Uterus (tissue), 4 donors: ENCODE data around the gene NEGR1. TPM values are rescaled to one million over a fixed set of nuclear protein-coding genes. Genes with fewer than 3 reads are reported as not detected.

Source experiments
- DNase-seq, 2 donors: peaks; one replicate each; pipeline ENCODE4 v3.0.0-alpha.2; 2019 to 2020
- H3K27ac ChIP-seq, 2 donors: fragments of 200-600 bp; sonication (generic); 1 replicate in 1 of 2; 2 replicates in 1 of 2; pipeline ENCODE4 v1.5.1; 2016 to 2018
- H3K27me3 ChIP-seq, 2 donors: fragments of 200-600 bp; sonication (generic); one replicate each; pipeline ENCODE4 v1.5.1; 2018 to 2019; ENCODE audit warnings: control low read depth in 1 of 2
- H3K36me3 ChIP-seq, 2 donors: fragments of 200-600 bp; sonication (generic); one replicate each; pipeline ENCODE4 v1.5.1; 2019; ENCODE audit warnings: control low read depth in 1 of 2
- H3K4me1 ChIP-seq, 2 donors: fragments of 200-600 bp; sonication (generic); one replicate each; pipeline ENCODE4 v1.5.1; 2018 to 2019; ENCODE audit warnings: control low read depth in 1 of 2
- H3K4me3 ChIP-seq, 2 donors: fragments of 200-600 bp; sonication (generic); 1 replicate in 1 of 2; 2 replicates in 1 of 2; pipeline ENCODE4 v1.5.1; 2018 to 2019; ENCODE audit warnings: mild to moderate bottlenecking in 1 of 2
- H3K9me3 ChIP-seq, 2 donors: fragments of 200-600 bp; sonication (generic); one replicate each; pipeline ENCODE4 v1.5.1; 2019; ENCODE audit warnings: control low read depth in 1 of 2
- CTCF ChIP-seq, 4 experiments: fragments of 200-600 bp in 2 of 4; fragments of 450-650 bp in 2 of 4; sonication (generic) in 2 of 4; IDR thresholded peaks; one replicate each; pipeline ENCODE4 v1.5.1; 2016 to 2019; ENCODE audit warnings: antibody characterized with exemption in 4 of 4, mild to moderate bottlenecking in 2 of 4, moderate library complexity in 1 of 4
- POLR2A ChIP-seq, 2 donors: fragments of 450-650 bp; IDR thresholded peaks; one replicate each; pipeline ENCODE4 v1.6.1; 2016; ENCODE audit warnings: antibody characterized with exemption in 2 of 2, mild to moderate bottlenecking in 1 of 2, moderate library complexity in 1 of 2
- intact Hi-C: fragments of 100-400 bp; cut with DNase I; formaldehyde crosslinking; loops from one replicate; pipeline ENCODE4 v1.15.1; 2023; ENCODE audit warnings: low total_unique reads
- total RNA-seq, 4 donors: library from RNA; depleted of rRNA in 3 of 4; stranded (reverse); fragments of >200 nt in 3 of 4; gene quantifications; one replicate each; pipeline versions ENCODE4 v1.1.0 to v1.2.4, GENCODE V29; 2014 to 2023
- donor health status: DM: yes; HTN: yes; CAD: no.

NEGR1 gene
- total RNA-seq, 4 donors from 2014 or later: 6.7 to 42.9 (median 33.3) TPM

- Histone ChIP-seq H3K9me3 (no peaks in the 10 kb centered on the region), H3K4me1 (no peaks in the 10 kb centered on the region), H3K4me3 (no peak overlapping the region), H3K27me3 (no peaks in the 10 kb centered on the region), H3K36me3 (no peaks in the 10 kb centered on the region), H3K27ac (no peak overlapping the region)
- no peak for TF ChIP-seq CTCF (IDR thresholded peaks at IDR 0.05)
- TF ChIP-seq POLR2A (IDR thresholded peaks at IDR 0.05): no peak
- no peak for DNase-seq
- intact Hi-C loops: no loop called here
Observed at GRCh38 chr1:71653952-71654351, 628.4 kb downstream of the NEGR1 start.

- no peak overlapping the region for H3K4me3 ChIP-seq
- intact Hi-C loops: no loop called here
- H3K9me3 ChIP-seq: no peaks in the 10 kb centered on the region
- no peaks in the 10 kb centered on the region for H3K27me3 ChIP-seq
- TF ChIP-seq POLR2A (IDR thresholded peaks at IDR 0.05) (no peak), CTCF (IDR thresholded peaks at IDR 0.05) (no peak)
- H3K36me3 ChIP-seq: no peaks in the 10 kb centered on the region
- no peak overlapping the region for H3K27ac ChIP-seq
- H3K4me1 ChIP-seq: no peaks in the 10 kb centered on the region
- DNase-seq: no peak
Observed at GRCh38 chr1:71651214-71651613, 631.1 kb downstream of the NEGR1 start.

DNA sequence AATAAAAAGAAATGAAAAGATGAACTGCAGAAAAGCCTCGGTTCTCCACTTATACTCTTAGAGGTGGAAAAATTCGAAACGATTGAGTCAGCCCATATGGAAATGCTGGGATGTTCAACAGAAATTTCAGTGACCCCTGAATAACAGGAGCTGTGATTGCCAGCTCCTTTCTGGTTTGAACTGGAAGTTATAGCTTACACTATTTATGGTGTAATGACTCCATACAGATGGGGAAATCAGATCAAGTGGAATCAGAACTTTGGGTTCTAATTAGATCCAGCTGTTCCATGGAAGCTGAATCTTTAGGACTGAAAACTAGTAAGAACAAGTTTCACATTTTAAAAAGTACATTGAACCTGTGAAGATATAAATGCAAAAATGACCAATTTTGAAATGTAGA lies 632.2 kb downstream of the NEGR1 start:
- TF ChIP-seq POLR2A (IDR thresholded peaks at IDR 0.05) (no peak), CTCF (IDR thresholded peaks at IDR 0.05) (no peak)
- no peaks in the 10 kb centered on the region for H3K27me3 ChIP-seq
- no peaks in the 10 kb centered on the region for H3K4me1 ChIP-seq
- no peak for DNase-seq
- H3K4me3 ChIP-seq: no peak overlapping the region
- intact Hi-C loops: no loop called here
- no peaks in the 10 kb centered on the region for H3K36me3 ChIP-seq
- no peaks in the 10 kb centered on the region for H3K9me3 ChIP-seq
- H3K27ac ChIP-seq: no peak overlapping the region

DNA sequence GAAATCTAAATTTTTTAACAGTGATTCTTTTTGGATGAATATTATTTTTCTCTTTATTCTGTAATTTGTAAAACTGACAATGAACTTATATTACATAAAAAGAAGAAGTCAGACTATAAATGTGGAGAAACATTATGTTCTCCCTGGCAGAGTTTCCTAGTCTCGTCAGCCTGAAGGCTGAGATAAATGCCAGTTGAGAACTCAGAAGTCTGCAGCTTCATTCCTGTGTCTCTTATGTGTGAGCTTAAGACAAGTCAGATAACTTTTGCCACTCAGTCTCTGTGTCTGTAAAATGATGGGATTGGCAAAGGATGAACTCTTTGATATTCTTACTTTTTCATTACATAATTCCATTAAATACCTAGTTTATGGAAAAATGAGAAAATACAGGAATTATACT lies 632.7 kb downstream of the NEGR1 start:
- TF ChIP-seq CTCF (IDR thresholded peaks at IDR 0.05) (no peak), POLR2A (IDR thresholded peaks at IDR 0.05) (no peak)
- Histone ChIP-seq H3K27ac (no peak overlapping the region), H3K4me3 (no peak overlapping the region), H3K9me3 (no peaks in the 10 kb centered on the region), H3K36me3 (no peaks in the 10 kb centered on the region), H3K4me1 (no peaks in the 10 kb centered on the region), H3K27me3 (no peaks in the 10 kb centered on the region)
- DNase-seq: no peak
- intact Hi-C loops: no loop called here

DNA sequence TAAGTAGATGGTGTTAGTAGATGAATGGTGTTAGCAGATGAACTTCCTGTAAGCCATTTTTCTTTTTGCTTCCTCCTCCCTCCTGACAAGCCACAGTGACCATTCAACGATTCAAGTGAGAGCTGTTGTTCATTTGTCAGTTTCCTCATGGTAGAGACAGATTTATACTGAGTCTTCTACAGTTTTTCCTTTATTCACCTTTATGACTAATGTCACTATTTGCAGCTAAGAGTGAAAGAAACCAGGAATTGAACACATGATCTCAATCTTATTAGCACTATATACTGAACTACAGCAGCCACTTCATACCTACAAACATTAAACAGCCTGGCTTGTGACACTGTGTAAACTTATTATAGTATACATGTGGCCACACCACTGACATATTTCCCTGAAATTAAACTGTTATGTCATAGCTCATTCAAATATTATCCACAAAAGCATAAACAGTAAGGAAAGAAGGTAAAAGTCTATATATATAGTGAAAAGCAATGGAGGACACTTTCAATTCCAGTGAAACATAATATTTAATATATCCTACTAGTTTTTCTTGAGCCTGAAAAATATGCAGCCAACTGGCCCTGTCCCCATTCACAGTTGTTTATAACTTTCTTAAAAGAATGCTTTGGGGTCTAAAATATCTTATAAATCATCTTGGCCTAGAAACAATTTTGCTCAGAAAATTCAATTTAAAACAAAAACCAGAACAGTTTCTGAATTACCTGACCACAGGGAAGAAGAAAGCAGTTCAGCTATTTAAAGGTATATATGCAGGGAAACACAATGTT lies 634.6 kb downstream of the NEGR1 start:
- Histone ChIP-seq H3K4me3 (no peak overlapping the region), H3K27ac (no peak overlapping the region), H3K9me3 (no peaks in the 10 kb centered on the region), H3K36me3 (no peaks in the 10 kb centered on the region), H3K27me3 (no peaks in the 10 kb centered on the region), H3K4me1 (no peaks in the 10 kb centered on the region)
- TF ChIP-seq CTCF (IDR thresholded peaks at IDR 0.05) (no peak), POLR2A (IDR thresholded peaks at IDR 0.05) (no peak)
- intact Hi-C loops: no loop called here
- no peak for DNase-seq
